Common myeloid progenitor, CD34-positive (primary cell): Measurements from ENCODE around the gene MAP3K6.

Experiments used
- CTCF ChIA-PET: fragments of 350-600 bp; sonication (Branson Sonifier 250); formaldehyde crosslinking; loops from one replicate; lab custom pipeline; 2021; ENCODE audit warnings: antibody characterized with exemption; lab: Charles Lee
- POLR2A ChIA-PET: fragments of 350-600 bp; sonication (Branson Sonifier 250); formaldehyde crosslinking; loops from one replicate; lab custom pipeline; 2021; ENCODE audit warnings: antibody characterized with exemption; lab: Charles Lee
- DNase-seq, 3 donors: peaks; one replicate each; pipeline versions ENCODE4 v3.0.0 to v3.0.0-alpha.2; 2013
- H3K27ac ChIP-seq, 2 experiments: 1 replicate in 1 of 2; 2 replicates in 1 of 2; pipeline ENCODE4 v1.7.0; 2013; ENCODE audit warnings: inconsistent platforms in 2 of 2, low read length in 2 of 2, mild to moderate bottlenecking in 2 of 2, low read depth in 1 of 2, moderate library complexity in 1 of 2; ENCODE audit not compliant: severe bottlenecking in 2 of 2, insufficient read depth in 1 of 2, poor library complexity in 1 of 2
- H3K27me3 ChIP-seq, 5 experiments: replicated peaks in 2 of 5; 1 replicate in 3 of 5; 2 replicates in 2 of 5; pipeline versions ENCODE4 v1.6.1 to v1.7.0; 2013; ENCODE audit warnings: low read length in 4 of 5, mild to moderate bottlenecking in 2 of 5, moderate library complexity in 2 of 5, inconsistent platforms in 1 of 5; ENCODE audit not compliant: insufficient read depth in 5 of 5, control insufficient read depth in 4 of 5
- H3K36me3 ChIP-seq, 4 experiments: 1 replicate in 2 of 4; 2 replicates in 2 of 4; pipeline versions ENCODE4 v1.6.1 to v1.7.0; 2013; ENCODE audit warnings: low read length in 3 of 4, control low read depth in 1 of 4, mild to moderate bottlenecking in 1 of 4; ENCODE audit not compliant: control insufficient read depth in 4 of 4, insufficient read depth in 4 of 4
- H3K4me1 ChIP-seq, 4 experiments: 1 replicate in 3 of 4; 2 replicates in 1 of 4; pipeline versions ENCODE4 v1.6.1 to v1.7.1; 2013; ENCODE audit warnings: low read length in 3 of 4, mild to moderate bottlenecking in 3 of 4, control low read depth in 1 of 4, inconsistent platforms in 1 of 4, moderate library complexity in 1 of 4; ENCODE audit not compliant: control insufficient read depth in 4 of 4, insufficient read depth in 4 of 4; ENCODE audit errors: control extremely low read depth in 1 of 4
- H3K4me3 ChIP-seq, 7 experiments: 1 replicate in 4 of 7; 2 replicates in 3 of 7; pipeline versions ENCODE4 v1.5.1 to v1.7.0; 2013; ENCODE audit warnings: mild to moderate bottlenecking in 7 of 7, low read length in 6 of 7, moderate library complexity in 6 of 7, inconsistent platforms in 2 of 7, low read depth in 2 of 7, control low read depth in 1 of 7; ENCODE audit not compliant: insufficient read depth in 4 of 7, control insufficient read depth in 1 of 7; ENCODE audit errors: extremely low read depth in 1 of 7
- H3K9me3 ChIP-seq, 5 experiments: 1 replicate in 4 of 5; 2 replicates in 1 of 5; pipeline versions ENCODE4 v1.6.1 to v1.7.1; 2013; ENCODE audit warnings: low read length in 4 of 5, mild to moderate bottlenecking in 2 of 5, inconsistent platforms in 1 of 5, low read depth in 1 of 5, moderate library complexity in 1 of 5; ENCODE audit not compliant: control insufficient read depth in 4 of 5, insufficient read depth in 2 of 5; ENCODE audit errors: control extremely low read depth in 1 of 5
- whole genome bisulfite sequencing: methylation state at CpG from one replicate; pipeline ENCODE4 v1.1.5; 2013; ENCODE audit not compliant: insufficient coverage; 5-methylcytosine and 5-hydroxymethylcytosine counted together

Gene MAP3K6

DNA sequence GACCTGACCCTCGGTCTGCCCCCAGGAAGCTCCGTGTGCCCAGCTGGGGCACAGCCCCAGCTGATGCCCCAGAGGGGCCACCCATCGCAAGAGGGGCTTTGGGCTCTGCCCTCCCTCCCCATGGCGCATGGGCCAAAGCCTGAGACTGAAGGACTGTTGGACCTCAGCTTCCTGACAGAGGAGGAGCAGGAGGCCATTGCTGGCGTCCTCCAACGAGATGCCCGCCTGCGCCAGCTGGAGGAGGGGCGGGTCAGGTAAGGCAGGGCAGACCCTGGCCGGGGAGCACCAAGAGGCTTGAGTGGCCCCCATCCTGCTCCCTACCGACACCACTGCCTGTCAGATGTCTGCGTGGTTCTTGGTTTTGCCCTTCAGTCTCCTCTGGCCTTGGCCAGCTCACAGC lies 21.5 kb downstream of the MAP3K6 start:
- peaks cover 3 to 47% (median 43%) of the 10 kb centered on the region in 4 experiments for H3K4me1 ChIP-seq
- WGBS = 95% methylated on average over 12 of the region's 12 CpGs
- no peak for DNase-seq
- H3K27me3 ChIP-seq = no peaks in the 10 kb centered on the region
- H3K27ac ChIP-seq = no peak overlapping the region
- no peaks in the 10 kb centered on the region for H3K9me3 ChIP-seq
- H3K36me3 ChIP-seq = peaks cover 0 to 39% (median 16%) of the 10 kb centered on the region in 4 experiments
- no peak overlapping the region for H3K4me3 ChIP-seq
- CTCF ChIA-PET = interaction anchor here (0.6 to 7.2 kb wide), 8 partner anchors 9 to 139 kb away, joined by 3 to 102 read pairs (median 6); no protein-coding TSS in a partner anchor
- POLR2A ChIA-PET = no interaction called here

DNA sequence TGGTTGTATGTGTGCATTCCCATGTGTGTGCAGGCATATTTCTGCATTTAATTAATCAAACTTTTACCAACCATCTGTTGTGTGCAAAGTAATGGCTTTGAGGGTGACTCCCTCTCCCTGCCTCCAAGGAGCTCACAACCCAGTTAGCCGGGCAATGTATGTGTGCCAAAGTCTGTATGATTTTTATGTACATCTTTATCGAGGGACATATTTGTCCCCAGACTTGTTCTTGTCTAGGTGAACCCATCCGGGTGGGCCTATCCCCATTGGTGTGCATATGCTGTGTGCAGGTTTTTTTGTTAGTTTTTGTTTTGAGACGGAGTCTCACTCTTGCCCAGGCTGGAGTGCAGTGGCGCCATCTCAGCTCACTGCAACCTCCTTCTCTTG lies 23.1 kb downstream of the MAP3K6 start:
- H3K4me3 ChIP-seq = peak overlapping the region; percentile 39 to 93 (median 83)
- CTCF ChIA-PET = interaction anchor here (0.6 to 7.2 kb wide), 9 partner anchors 11 to 1067 kb away, joined by 3 to 102 read pairs (median 5); partner anchors contain the start of gene MAP3K6
- H3K4me1 ChIP-seq = peaks cover 3 to 56% (median 37%) of the 10 kb centered on the region in 4 experiments
- no peaks in the 10 kb centered on the region for H3K27me3 ChIP-seq
- WGBS = 33% methylated on average over 3 of the region's 5 CpGs
- peaks cover 0 to 26% (median 13%) of the 10 kb centered on the region in 4 experiments for H3K36me3 ChIP-seq
- H3K9me3 ChIP-seq = no peaks in the 10 kb centered on the region
- POLR2A ChIA-PET = interaction anchor here (0.7 kb wide), 1 partner anchor 14 kb away, joined by 3 read pairs; no protein-coding TSS in a partner anchor
- peak overlapping the region in 1 of 2 experiments; percentile 84 for H3K27ac ChIP-seq
- DNase-seq = no peak

DNA sequence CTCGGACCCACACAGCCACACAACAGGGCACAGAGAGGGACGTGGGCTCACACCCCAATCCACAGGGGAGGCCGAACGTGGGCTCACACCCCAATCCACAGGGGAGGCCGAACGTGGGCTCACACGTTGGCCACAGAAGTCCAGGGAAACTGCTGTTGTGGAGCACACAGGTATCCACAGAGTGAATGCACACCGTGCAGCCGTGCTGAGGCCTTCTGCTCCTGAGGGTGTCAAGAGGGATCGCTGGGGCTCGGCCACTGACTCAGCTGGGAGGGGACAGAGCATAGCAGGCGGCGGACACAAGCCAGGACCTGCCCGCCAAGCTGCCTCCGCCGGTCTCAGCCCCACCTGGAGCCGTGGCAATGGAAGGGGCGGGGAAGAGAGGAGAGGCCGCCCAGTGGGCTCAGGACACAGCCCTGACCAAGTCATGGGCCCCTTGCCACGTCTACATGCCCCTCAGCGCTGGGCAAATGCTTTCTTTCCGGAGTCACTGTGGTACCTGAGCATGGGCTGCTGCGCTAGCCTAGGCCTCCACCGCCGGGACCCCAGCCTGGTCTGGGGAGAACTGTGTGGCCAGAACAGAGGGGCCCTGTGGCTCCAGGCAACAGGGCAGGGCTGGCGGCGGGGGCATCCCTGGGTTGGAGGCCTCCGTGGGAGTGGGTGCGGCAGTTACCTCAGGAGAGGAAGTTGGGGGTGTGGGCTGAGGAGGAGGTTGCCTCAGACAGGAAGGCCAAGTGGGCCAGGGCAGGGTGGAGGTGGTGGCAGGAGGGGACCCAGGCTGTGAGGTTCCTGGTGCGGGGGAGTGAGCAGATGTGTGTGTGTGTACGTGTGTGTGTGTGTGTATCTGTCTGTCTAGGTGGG lies 23.8 kb downstream of the MAP3K6 start:
- peak; percentile 77 to 94 (median 91) for DNase-seq
- Histone ChIP-seq H3K4me3 (peak overlapping the region; percentile 39 to 93 (median 83)), H3K27me3 (no peaks in the 10 kb centered on the region), H3K36me3 (peaks cover 0 to 29% (median 14%) of the 10 kb centered on the region in 4 experiments), H3K4me1 (peaks cover 3 to 56% (median 36%) of the 10 kb centered on the region in 4 experiments), H3K27ac (peak overlapping the region; percentile 50 to 84), H3K9me3 (no peaks in the 10 kb centered on the region)
- ChIA-PET POLR2A (interaction anchor here (0.7 to 1.4 kb wide), 3 partner anchors 11 to 14 kb away, joined by 3 to 4 read pairs (median 3); no protein-coding TSS in a partner anchor), CTCF (interaction anchor here (0.7 to 7.2 kb wide), 13 partner anchors 10 to 53 kb away, joined by 3 to 102 read pairs (median 6); partner anchors contain the start of gene MAP3K6)
- WGBS = 3% methylated on average over 27 of the region's 31 CpGs

DNA sequence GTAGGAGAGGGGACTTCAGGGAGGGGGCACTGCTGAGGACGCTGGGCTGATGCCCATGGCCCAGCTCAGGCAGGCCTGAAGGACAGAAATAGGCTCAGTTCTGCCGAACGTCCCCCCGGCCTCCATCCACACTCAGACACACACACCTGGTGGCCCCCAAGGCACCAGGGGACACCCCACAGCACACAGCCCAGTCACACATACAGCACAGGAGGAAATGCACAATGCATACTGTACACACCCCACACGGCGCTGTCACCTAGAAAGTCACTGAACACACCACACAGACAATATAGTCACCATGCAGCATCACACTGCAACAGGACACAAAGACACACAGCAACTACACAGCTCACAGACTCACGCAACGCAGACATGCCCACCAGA lies 24.4 kb downstream of the MAP3K6 start:
- H3K4me1 ChIP-seq = peaks cover 3 to 56% (median 36%) of the 10 kb centered on the region in 4 experiments
- H3K9me3 ChIP-seq = no peaks in the 10 kb centered on the region
- peak overlapping the region; percentile 56 to 93 (median 83) for H3K4me3 ChIP-seq
- peak overlapping the region; percentile 50 to 84 for H3K27ac ChIP-seq
- peak in 2 of 3 donors; percentile 35 to 53 for DNase-seq
- 9% methylated on average over 7 of the region's 8 CpGs for WGBS
- H3K27me3 ChIP-seq = no peaks in the 10 kb centered on the region
- ChIA-PET POLR2A (interaction anchor here (0.7 to 1.4 kb wide), 2 partner anchors 10 to 15 kb away, joined by 3 to 4 read pairs; no protein-coding TSS in a partner anchor), CTCF (interaction anchor here (1.3 to 7.2 kb wide), 9 partner anchors 10 to 72 kb away, joined by 3 to 102 read pairs (median 8); partner anchors contain the start of gene MAP3K6)
- peaks cover 0 to 23% (median 11%) of the 10 kb centered on the region in 4 experiments for H3K36me3 ChIP-seq

DNA sequence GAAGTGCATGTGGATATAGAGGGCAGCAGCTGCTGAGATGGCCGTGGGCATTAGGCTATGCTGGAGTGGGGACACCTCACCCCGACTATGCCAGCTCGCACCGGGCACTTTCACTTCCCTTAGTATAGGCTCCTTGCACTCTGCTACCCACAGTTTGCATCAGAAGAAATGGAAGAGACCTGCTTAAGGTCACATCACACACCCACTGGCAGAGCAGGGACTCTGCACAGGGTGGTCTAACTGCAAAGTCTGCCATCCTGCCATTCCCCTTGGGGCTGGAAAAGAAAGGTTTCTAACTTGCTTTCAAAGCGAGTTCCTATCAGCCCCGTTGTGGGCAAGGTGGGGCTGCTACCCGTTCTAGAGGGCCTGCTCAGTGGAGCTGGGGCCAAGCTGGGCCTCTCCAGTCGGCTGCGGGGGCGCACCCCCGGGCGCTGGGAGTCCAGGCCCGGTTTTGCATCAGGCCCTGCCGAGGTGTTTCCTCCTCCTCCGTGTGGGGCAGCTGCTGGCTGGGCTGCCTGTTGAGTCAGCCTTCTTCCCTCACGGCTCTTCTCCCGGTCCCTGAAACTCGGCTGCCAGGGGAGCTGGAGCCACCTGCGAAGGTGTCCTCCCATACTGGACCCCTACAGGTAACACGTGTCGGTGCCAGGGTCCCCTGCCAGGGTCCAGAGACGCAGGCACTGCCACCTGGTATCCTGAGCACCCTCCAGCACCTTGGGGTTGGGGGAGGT lies 25.1 kb downstream of the MAP3K6 start, which contains the start of gene SYTL1:
TSS of gene SYTL1 (plus strand) at position 498 of the 728 bp plus-strand sequence. CDS start 3,313 bp downstream, outside the sequence.
- Histone ChIP-seq H3K4me3 (peak within 1 kb of the TSS; percentile 56 to 93 (median 83)), H3K9me3 (no peaks in the 10 kb centered on the region), H3K36me3 (peaks cover 0 to 20% (median 11%) of the 10 kb centered on the region in 4 experiments), H3K4me1 (peaks cover 3 to 56% (median 36%) of the 10 kb centered on the region in 4 experiments), H3K27ac (peak within 1 kb of the TSS; percentile 50 to 84), H3K27me3 (no peaks in the 10 kb centered on the region)
- POLR2A ChIA-PET = interaction anchor here (0.7 to 1.4 kb wide), 2 partner anchors 9 to 15 kb away, joined by 3 to 4 read pairs; no protein-coding TSS in a partner anchor
- WGBS = under 1% methylated on average over 14 of the region's 22 CpGs
- DNase-seq = peak; percentile 68 to 88 (median 82)
- CTCF ChIA-PET = interaction anchor here (0.7 to 7.2 kb wide), 10 partner anchors 9 to 72 kb away, joined by 3 to 102 read pairs (median 7); partner anchors contain the start of gene MAP3K6

DNA sequence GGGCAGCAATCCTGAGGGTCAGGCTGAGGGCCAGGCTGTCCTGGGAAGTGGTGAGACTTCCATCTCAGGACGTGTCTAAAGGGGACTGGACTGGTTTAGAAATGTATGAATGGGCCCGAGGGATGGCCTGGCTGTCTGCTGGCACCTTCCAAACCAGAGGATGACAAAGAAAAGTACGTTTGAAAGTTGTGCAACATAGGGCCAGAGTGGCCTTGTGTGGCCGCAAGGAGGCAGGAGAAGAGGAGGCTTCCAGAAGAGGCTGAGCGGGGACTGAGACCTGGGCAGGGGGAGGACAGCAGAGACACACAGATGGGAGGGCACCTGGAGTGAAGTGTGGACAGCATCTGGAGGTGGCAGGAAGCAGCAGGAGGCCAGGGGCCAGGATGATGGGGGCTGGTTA lies 27.5 kb downstream of the MAP3K6 start:
- Histone ChIP-seq H3K27me3 (no peaks in the 10 kb centered on the region), H3K36me3 (peaks cover 0 to 29% (median 24%) of the 10 kb centered on the region in 4 experiments), H3K4me3 (no peak overlapping the region), H3K27ac (no peak overlapping the region), H3K4me1 (peaks cover 3 to 52% (median 34%) of the 10 kb centered on the region in 4 experiments), H3K9me3 (no peaks in the 10 kb centered on the region)
- CTCF ChIA-PET = interaction anchor here (0.5 to 2.0 kb wide), 5 partner anchors 18 to 733 kb away, joined by 3 to 6 read pairs (median 3); no protein-coding TSS in a partner anchor
- 94% methylated on average over 5 of the region's 5 CpGs for WGBS
- POLR2A ChIA-PET = no interaction called here
- no peak for DNase-seq
